Activated CD4-positive, alpha-beta T cell treated with anti-CD3 and anti-CD28 coated beads, Interleukin-10, Interleukin-2, amounts not matched to agents 100 ng/mL and 50 ng/mL, durations not matched to agents 16 hours and 8 hours (primary cell): ENCODE data around the gene CELA1.
"Not testable (repeated sequence)": the region's sequence is repeated elsewhere in the genome, so short reads cannot be mapped to it uniquely, and the experiment has no call there.

Source experiments
- DNase-seq: peaks from one replicate; pipeline ENCODE4 v3.0.0-alpha.2; 2020

The CELA1 gene

DNA sequence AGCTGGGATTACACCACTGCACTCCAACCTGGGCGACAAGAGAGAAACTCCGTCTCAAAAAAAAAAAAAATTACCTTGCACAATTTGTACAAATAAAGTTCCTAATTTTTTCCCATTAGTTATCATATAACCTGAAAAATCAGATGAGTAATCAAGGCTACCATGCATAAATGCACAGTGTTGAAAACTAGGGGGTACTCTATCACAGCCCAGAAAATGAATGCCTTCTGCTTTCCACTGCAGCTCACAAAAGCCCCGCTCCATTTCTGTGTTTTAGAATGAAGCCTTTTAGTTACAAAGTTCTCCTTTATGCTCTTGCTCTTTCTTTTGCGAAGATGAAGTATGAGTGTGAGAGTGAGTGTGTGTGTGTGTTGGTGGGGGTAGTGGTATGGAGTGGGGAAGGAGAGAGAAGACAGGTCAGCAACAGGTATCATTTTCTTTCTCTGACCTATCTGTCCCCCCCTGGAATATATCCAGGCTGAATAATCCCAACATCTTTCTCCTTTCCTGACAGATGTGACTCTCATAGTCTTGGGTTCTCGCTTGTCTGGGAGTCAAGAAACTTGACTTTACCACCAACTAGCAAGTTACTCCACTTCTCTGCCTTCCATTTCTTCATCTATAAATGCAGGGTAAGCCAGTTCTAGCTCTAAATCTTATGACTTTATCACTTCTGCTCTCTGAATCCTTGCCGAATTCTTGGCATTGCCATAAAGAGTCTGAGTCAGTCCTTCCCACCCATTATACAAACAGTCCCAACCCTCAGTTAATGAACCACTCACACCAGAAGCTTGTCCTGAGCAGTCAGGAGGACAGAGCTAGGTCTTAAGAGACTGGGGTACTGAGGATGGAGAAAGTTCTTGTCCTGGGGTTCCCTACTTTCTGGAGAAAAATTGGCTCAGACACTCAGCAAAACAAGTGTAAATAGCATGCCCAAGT is 38.6 kb downstream of the CELA1 start:
- no peak for DNase-seq

DNA sequence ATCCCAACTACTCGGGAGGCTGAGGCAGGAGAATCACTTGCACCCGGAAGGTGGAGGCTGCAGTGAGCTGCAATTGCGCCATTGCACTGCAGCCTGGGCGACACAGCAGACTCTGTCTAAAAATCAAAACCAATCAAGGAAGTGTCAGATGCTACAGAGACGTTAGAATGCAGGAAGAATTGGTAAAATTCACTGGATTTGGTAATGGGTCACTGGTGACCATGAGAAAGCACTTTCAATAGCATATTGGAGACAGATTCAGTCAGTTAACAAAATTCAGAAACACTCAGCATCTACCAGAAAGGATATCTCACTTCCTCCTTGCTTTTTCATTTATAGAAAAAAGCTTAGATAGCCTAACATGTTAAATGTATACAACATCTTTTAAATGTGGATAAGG is 40.0 kb downstream of the CELA1 start:
- DNase-seq, result no peak

DNA sequence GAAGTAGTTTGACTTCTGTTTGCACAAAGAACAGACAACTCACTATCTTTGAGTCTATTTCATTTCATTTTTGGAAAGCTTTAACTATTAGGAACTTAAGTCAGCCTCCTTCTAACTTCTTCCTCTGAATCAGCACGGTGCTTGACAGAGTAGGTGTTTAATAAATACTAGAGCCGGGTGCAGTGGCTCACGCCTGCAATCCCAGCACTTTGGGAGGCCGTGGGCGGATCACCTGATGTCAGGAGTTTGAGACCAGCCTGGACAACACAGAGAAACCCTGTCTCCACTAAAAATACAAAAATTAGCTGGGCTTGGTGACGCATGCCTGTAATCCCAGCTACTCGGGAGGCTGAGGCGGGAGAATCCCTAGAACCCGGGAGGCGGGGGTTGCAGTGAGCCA is 45.7 kb downstream of the CELA1 start:
- DNase-seq, result not testable (repeated sequence)

DNA sequence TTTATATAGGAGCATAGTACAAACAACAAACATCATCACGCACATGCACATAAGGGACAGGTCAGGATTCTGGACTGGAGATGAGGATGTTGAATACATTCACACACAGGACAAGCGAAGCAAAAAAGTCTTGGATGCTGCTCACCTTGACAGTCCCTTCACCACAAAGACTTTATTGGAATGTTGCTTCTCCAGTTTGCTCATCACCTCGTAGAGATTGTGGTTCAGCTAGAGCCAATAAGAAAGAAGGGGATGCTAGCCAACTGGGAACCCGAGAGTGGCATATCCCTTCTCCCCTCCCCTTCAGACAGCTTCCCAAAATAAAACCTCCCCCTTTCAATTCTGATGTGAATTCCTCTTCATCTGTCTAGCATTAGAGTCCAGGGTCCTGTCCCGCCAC is 50.8 kb downstream of the CELA1 start:
- no peak for DNase-seq

GRCh38 chr12:51294097-51294496 is 52.4 kb downstream of the CELA1 start:
- not testable (repeated sequence) for DNase-seq

DNA sequence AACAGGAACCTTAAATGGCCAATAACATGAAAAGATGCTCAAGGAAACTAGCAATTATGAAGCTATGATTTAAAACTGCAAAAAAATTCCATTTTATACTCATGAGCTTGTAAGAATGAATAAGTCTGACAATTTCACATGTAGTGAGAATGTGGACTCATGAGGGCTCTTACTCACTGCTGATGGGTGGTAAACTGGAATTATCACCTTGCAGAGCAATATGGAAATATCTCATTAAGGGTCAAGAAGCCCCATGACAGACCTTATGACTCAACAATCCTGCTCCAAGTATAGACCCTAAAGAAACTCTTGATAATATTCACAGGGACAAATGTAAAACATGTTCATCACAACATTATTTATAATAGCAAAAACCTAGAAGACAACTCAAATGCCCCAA is 52.8 kb downstream of the CELA1 start:
- DNase-seq, result no peak

DNA sequence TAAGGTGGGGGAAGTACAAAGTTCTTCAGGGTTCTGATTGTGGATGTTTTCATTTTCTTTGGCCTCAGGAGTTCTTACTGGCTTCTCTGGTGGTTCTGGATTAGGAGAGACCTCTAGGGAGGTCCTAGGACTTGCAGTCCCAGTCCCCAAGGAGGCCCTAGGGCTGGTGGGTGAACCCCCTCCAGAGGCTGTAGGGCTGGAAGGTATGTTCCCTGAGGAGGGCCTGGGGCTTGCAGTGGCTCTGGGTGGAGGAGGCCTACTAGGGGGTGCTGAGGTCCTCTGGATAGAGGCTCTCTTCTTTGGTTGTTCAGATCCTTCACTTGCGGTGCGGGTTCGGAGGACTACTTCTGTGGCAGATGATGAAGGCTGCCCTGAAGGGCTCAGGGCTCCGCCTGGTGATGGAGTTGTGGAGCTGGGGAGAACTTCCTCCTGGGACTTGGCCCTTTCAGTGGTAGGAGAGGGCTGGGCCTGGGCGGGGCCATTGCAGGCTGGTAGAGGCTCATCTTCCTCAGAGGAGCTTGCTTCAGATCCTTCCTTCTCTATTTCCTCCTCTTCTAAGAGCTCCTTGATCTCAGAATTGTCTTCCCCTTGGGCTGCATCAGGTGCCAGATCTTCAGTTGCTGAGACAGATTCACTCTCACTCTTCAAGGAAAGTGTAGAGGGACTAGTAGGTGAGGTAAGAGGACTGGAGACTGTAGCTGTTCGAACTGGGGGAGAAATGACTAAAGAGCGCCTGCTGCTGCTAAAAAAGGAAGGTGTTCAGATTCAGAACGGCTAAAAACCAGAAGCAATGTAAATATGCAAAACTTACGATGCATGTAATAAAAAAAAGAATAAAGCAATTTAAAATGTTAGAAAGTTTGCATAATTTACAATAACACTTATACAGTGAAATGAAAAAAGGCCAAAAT is 54.6 kb downstream of the CELA1 start:
- DNase-seq, result not testable (repeated sequence)

- DNase-seq, result no peak
Observed at GRCh38 chr12:51285843-51286242, 60.6 kb downstream of the CELA1 start.

DNA sequence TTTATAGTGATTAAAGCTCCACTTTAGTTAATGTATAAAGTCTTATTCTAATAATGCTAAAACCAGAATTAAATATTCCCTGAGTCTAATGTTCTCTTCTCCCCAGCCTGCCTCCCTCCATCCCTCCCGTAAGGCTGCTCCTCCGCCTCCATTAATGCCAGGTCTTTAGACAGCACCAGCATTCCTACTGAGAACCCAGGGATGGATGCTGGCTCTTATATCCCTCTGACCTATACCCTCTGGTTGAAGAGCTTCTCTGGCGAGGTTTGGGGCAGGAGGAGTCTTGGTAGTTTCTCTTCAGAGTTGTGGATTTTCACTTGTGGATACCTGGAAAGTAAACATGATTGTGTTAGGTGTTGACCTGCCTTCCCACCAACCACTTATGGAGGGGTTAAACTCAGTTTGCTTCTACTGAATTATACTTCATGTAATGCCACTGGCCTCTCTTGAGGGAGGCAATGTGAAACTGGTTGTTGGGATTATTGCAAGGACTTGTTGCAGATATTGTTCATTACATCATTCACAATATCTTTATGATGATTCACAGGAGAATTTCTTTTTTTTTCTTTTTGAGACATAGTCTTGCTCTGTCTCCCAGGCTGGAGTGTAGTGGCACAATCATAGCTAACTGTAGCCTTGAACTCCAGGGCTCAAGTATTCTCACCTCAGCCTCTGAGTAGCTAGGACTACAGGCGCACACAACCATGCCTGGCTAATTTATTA is 65.1 kb downstream of the CELA1 start:
- DNase-seq, result no peak
